ENCODE data around the gene STAT1.

Gene STAT1

GRCh38 chr2:191013932-191014652 is at the start of gene STAT1:
TSS of gene STAT1 (minus strand) at chr2:191014171. CDS start at chr2:191010003, 4,168 bp downstream.
- DNase-seq, result peak; percentile 94

DNA sequence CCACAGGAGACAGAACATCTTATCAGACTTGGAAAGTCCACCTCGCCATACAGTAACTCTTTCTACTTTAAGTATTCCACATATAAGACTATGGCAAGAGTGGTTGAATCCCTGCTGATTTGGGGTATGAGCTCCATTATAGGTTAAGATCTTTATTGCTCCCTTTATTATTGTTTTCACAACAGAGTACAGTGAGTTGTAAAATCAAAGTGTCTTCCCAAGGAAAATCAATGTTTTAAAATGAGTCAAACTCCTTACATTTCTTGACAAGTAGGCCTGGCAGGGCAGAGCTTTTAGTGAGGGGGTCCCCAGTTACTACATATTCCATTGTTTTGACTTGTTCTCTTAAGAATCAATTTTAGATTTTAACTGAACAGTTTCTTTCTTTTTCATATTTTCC is 49.6 kb upstream of the STAT1 start:
- DNase-seq, result no peak

DNA sequence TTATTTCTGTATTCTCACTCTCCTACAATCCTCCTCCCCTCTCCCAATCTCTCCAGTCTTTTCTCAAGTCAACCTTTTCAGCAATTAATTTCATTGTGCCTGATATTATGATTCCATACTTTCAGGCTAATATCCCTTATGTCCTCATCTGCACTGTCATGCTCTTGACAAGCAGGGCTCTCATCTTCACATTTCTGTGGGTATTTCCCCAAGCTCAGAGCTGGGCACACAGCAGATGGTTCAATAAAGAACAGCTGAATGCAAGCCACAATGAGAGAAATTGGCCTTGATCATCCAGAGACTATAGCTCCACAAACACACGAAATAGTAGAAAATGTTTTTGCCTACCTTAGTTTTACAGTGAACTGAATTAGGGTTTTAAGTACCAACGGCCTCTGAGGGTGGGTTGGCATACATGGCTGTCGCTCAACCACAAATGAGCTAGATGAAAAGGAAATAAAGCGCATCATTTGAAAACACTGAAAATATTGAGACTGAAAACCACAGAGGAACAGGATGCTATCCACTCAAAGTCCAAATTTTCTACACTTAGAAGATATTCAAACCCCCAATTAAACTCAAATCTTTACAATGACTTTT is 47.5 kb upstream of the STAT1 start:
- no peak for DNase-seq

GRCh38 chr2:191059308-191059707 is 45.3 kb upstream of the STAT1 start:
- no peak for DNase-seq

GRCh38 chr2:191056228-191056627 is 42.3 kb upstream of the STAT1 start:
- DNase-seq, result no peak

DNA sequence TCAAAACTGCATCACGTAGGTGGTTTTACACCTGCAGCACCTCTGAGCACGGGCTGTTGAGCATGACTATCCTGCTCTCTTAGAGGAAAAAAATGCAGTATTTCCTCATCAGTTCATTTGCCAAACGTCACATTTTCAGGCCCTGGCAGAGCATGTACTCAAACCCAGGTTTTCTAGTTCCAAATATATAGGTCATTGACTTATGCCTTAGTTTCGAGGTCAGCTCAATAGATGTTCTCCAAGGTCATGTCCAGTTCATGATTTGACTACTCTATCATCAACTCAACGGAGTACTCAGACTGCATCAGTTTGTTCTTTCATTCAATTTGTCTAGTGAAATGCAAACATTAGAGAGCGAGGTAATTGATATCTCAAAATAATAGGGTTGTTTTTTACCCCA is 39.3 kb upstream of the STAT1 start:
- DNase-seq, result no peak

GRCh38 chr2:191051825-191052778 is 38.1 kb upstream of the STAT1 start:
- DNase-seq, result peak; percentile 69

GRCh38 chr2:191051177-191051576 is 37.2 kb upstream of the STAT1 start:
- peak; percentile 46 for DNase-seq

- peak; percentile 93 for DNase-seq
These were observed 36.6 kb upstream of the STAT1 start for GRCh38 chr2:191050640-191050987.

- DNase-seq, result peak; percentile 91
These were observed 36.0 kb upstream of the STAT1 start for GRCh38 chr2:191049728-191050639.

DNA sequence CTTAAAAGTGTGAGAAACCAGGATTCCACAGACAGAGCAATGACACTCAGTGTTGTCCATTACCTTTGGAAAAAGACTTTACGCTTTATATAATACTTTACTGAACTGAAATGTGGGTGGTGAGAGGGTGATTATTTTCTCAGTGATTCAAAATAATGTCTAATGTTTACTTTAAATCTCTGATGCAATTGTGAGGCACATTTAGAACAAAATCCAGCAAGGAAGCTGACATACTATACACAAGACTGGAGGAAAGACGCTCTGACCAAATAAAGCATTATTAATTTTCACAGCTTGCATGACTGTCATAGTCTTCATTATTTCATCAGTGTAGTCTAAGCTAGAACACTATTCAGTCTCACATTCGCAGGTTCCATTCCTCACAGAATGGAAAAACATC is 34.1 kb upstream of the STAT1 start:
- peak; percentile 36 for DNase-seq

- DNase-seq, result peak; percentile 43
These were observed 31.2 kb upstream of the STAT1 start for GRCh38 chr2:191045141-191045540.

- peak; percentile 54 for DNase-seq
These were observed 29.5 kb upstream of the STAT1 start for GRCh38 chr2:191043438-191043837.

DNA sequence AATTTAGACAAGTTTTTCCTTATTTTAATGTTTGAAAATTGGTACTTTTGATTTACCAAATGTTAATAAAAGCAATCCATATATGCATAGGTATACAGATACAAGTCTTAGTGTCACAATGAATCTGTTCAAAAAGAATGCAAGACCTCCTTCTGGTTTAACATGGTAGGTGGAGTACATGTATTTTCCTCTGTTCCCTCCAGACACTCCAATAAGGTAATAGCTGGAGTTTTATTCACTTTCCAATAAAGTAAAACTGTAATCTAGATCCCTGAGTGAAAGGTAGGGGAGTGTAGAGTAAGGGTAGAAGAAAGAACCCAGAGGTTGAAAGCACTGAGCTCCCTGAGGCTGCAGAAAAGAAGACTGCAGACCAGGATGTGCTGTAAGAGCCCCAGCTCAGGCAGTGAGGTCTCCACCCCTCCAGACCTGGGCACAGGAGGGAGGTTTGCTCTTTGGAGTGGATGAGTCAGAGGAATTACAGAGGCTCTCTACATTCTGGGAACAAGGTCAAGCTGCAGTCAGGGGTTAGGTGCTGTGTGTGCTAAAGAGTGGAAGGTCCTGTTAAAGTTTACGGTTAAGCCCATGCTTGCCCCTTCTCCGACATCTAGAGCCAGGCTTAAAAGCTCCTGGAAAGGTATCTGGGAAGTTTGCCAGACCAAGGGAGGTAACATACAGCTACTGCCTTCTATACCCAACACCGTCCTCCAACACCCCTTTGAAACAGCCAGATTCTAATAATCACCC is 27.6 kb upstream of the STAT1 start:
- peak; percentile 65 for DNase-seq

GRCh38 chr2:191039616-191040015 is 25.6 kb upstream of the STAT1 start:
- DNase-seq, result no peak

DNA sequence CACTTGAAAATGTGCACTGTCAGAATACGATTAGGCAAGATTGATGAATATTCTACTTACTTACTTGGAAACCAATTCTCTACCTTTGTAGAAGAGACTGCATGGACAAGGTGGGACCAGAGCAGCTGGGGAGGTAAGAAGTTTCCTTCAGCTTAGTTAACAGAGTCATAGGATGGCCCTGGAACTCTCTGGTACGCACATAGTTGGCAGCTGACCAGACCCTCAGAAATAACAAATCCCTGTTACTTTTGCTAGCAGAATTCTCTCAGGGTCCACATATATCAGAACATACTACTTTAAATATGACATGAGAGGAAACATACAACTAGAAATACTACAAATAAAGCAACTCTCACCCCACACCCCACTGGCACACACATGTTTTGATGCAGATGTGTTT is 24.8 kb upstream of the STAT1 start:
- no peak for DNase-seq

GRCh38 chr2:191038241-191038725 is 24.3 kb upstream of the STAT1 start:
- DNase-seq, result peak; percentile 52

- no peak for DNase-seq
These were observed 23.4 kb upstream of the STAT1 start for GRCh38 chr2:191037351-191037750.

GRCh38 chr2:191036363-191036762 is 22.4 kb upstream of the STAT1 start:
- DNase-seq, result no peak

DNA sequence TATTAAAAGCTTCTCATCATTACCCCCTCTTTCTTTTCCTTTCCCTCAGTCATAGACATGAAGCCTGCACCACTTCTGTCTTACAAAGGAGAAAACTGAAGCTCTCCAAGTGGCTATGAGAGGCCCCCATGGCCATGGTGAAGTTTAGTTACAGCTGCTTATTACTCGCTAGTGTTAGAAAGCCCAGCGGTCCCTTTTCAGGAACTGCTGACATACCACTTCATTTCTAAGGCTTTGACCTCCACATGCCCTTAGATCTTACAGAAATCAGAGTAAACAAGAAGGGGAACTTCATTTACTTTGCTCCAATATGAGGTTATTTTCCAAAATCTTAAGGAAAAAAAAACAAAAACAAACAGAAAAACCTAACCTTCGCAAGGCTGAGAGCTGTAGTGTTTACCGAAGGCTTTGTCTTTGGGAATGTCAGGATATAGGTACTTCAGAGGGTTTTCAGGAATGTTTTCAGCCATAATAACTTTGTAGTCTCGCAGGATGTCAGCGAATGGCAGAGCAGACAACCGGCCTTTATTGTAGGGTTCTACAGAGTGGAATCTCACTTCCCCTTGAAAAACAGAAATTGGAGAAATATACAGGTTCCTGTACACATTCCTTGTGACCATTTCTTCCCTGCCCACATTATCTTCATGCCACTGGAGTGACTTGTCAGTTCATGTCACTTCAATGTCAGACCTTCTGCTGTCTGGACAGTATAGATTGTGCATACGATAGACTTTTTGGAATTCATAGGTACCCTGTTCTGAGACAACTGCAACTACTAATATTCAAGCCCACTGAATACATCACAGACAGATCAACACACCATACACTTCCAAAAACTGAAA is 18.8 kb upstream of the STAT1 start:
- no peak for DNase-seq

DNA sequence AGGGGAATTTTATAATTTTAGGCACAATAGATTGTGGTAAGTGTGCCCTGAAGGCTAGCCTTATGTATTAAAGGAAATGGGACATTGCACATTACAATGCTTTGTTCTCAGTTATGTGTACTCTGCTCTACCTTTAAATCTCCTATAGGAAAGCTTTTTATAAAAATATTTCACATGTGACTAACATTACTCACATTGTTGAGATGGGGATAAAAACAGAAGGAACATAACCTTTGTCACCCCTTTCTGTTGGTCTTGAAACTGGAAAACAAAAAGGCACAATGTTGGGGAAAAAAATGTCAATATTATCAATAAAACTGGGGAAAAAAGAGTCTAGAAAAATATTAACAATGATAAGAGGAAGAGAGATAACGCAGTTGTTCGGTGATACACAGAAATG is 17.3 kb upstream of the STAT1 start:
- DNase-seq, result no peak

All from EL (cell line).